Smooth muscle cell (in vitro differentiated cells): ENCODE results near the gene RALGAPA1. TPM values are rescaled to one million over a fixed set of nuclear protein-coding genes. Genes with fewer than 3 reads are reported as not detected.
A peak's percentile ranks its signal among the peaks of the same experiment; 100 is the strongest.

Experiments
- DNase-seq: peaks from one replicate; lab custom pipeline; 2025; ENCODE audit not compliant: unreplicated experiment; lab: John Stamatoyannopoulos, UW
- H2AFZ ChIP-seq: fragments of 200-600 bp; sonication (generic); 2 replicates; pipeline ENCODE4 v1.6.0; 2016; ENCODE audit warnings: antibody characterized with exemption, low read depth, mild to moderate bottlenecking
- H3F3A ChIP-seq: fragments of 200-600 bp; sonication (generic); 2 replicates; pipeline ENCODE4 v1.6.0; 2017; ENCODE audit warnings: antibody characterized with exemption, low read depth
- H3K27ac ChIP-seq: fragments of 200-600 bp; sonication (generic); 2 replicates; pipeline ENCODE4 v1.5.1; 2016; ENCODE audit warnings: low read depth, mild to moderate bottlenecking
- H3K27me3 ChIP-seq: fragments of 200-600 bp; sonication (generic); 2 replicates; pipeline ENCODE4 v1.6.1; 2016; ENCODE audit warnings: low read depth, mild to moderate bottlenecking
- H3K36me3 ChIP-seq: fragments of 200-600 bp; sonication (generic); 2 replicates; pipeline ENCODE4 v1.5.1; 2016; ENCODE audit warnings: low read depth
- H3K4me1 ChIP-seq: fragments of 200-600 bp; sonication (generic); 2 replicates; pipeline ENCODE4 v1.5.1; 2016; ENCODE audit warnings: low read depth
- H3K4me2 ChIP-seq: fragments of 200-600 bp; sonication (generic); 2 replicates; pipeline ENCODE4 v1.6.0; 2016; ENCODE audit warnings: mild to moderate bottlenecking
- H3K4me3 ChIP-seq: fragments of 200-600 bp; sonication (generic); 2 replicates; pipeline ENCODE4 v1.5.1; 2016; ENCODE audit warnings: mild to moderate bottlenecking
- H3K79me2 ChIP-seq: fragments of 200-600 bp; sonication (generic); 2 replicates; pipeline ENCODE4 v1.6.0; 2016; ENCODE audit warnings: low read depth, mild to moderate bottlenecking
- H3K9ac ChIP-seq: fragments of 200-600 bp; sonication (generic); 2 replicates; pipeline ENCODE4 v1.6.0; 2016; ENCODE audit warnings: low read depth
- H3K9me3 ChIP-seq: fragments of 200-600 bp; sonication (generic); replicated peaks from 2 replicates; pipeline ENCODE4 v1.5.1; 2016; ENCODE audit warnings: low read depth
- H4K20me1 ChIP-seq: fragments of 200-600 bp; sonication (generic); 2 replicates; pipeline ENCODE4 v1.6.0; 2016; ENCODE audit warnings: low read depth
- WGBS: methylation state at CpG from one replicate; pipeline ENCODE4 v1.1.7; 2016; ENCODE audit warnings: low lambda C conversion rate; 5-methylcytosine and 5-hydroxymethylcytosine counted together
- polyA plus RNA-seq: library from polyadenylated mRNA; unstranded; fragments of >200 nt; fragmentation: Nextera tagmentation; extraction: Ambion mirVana; gene quantifications from 2 replicates; pipeline ENCODE4 v1.2.1, GENCODE V29; 2016
- total RNA-seq: library from RNA; depleted of rRNA; stranded (reverse); fragments of >200 nt; gene quantifications from 2 replicates; pipeline ENCODE4 v1.2.3, GENCODE V29; 2014
- TF ChIP-seq, protein P1 (sequence below): fragments of 200-600 bp; sonication (generic); IDR thresholded peaks from 2 replicates; pipeline ENCODE4 v1.5.1; 2017; ENCODE audit warnings: borderline replicate concordance, mild to moderate bottlenecking, antibody characterized with exemption; ENCODE audit not compliant: insufficient read depth, poor library complexity, severe bottlenecking

The RALGAPA1 gene
- total and polyA plus RNA-seq, 2 experiments from 2014 or later, result 5.4 to 25.4 TPM

DNA sequence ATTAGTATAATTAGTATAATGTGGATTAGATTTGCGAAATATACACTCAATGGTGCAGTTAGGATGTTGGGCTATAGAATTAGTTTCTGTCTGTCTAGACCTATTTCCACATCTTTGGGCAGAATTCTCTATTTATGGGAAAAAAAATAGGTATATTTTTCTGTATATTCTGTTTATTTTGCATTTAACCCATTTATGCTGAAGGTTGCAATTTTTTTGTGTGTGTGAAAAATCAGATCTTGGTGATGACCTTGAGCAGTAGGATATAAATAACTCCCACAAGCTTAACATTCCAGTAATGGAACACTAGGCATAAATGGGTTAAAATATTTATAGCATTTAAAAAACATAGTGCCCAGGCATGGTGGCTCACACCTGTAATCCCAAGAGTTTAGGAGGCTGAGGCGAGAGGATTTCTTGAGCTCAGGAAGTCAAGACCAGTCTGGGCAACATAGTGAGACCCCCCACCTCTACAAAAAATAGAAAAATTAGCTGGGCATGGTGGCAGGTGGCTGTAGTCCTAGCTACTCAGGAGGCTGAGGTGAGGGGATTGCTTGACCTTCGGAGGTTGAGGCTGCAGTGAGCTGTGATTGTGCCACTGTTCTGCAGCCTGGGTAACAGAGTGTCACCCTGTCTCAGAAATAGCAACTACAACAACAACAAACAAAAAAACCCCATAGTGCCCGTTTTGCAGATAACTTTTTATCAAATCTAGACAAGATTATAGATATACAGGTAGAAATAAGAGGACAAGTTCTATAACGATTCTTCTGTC is 26.3 kb upstream of the RALGAPA1 start:
- Histone ChIP-seq H3K4me1 (no peaks in the 10 kb centered on the region), H3K9me3 (no peaks in the 10 kb centered on the region)
- WGBS, result 96% methylated on average over 5 of the region's 5 CpGs

GRCh38 chr14:35829449-35829848 is 20.4 kb upstream of the RALGAPA1 start:
- Histone ChIP-seq H3K4me2 (no peak overlapping the region), H3K79me2 (peaks cover 35% of the 10 kb centered on the region), H4K20me1 (no peaks in the 10 kb centered on the region), H3K4me3 (no peak overlapping the region), H3K9me3 (no peaks in the 10 kb centered on the region), H3K9ac (no peak overlapping the region), H2AFZ (no peak overlapping the region), H3K27ac (no peak overlapping the region), H3K36me3 (peaks cover 4% of the 10 kb centered on the region), H3K27me3 (no peaks in the 10 kb centered on the region), H3K4me1 (peaks cover 4% of the 10 kb centered on the region), H3F3A (no peaks in the 10 kb centered on the region)
- WGBS, result 68% methylated on average over 1 of the region's 1 CpG
- TF ChIP-seq, protein P1, sequence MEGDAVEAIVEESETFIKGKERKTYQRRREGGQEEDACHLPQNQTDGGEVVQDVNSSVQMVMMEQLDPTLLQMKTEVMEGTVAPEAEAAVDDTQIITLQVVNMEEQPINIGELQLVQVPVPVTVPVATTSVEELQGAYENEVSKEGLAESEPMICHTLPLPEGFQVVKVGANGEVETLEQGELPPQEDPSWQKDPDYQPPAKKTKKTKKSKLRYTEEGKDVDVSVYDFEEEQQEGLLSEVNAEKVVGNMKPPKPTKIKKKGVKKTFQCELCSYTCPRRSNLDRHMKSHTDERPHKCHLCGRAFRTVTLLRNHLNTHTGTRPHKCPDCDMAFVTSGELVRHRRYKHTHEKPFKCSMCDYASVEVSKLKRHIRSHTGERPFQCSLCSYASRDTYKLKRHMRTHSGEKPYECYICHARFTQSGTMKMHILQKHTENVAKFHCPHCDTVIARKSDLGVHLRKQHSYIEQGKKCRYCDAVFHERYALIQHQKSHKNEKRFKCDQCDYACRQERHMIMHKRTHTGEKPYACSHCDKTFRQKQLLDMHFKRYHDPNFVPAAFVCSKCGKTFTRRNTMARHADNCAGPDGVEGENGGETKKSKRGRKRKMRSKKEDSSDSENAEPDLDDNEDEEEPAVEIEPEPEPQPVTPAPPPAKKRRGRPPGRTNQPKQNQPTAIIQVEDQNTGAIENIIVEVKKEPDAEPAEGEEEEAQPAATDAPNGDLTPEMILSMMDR, result no peak
- DNase-seq, result no peak

More for the DNA sequence above, 26.3 kb upstream of the RALGAPA1 start:
- Histone ChIP-seq H2AFZ (no peak overlapping the region), H3F3A (no peaks in the 10 kb centered on the region), H3K27ac (no peak overlapping the region), H3K27me3 (no peaks in the 10 kb centered on the region), H3K9ac (no peak overlapping the region), H4K20me1 (no peaks in the 10 kb centered on the region), H3K36me3 (peaks cover 22% of the 10 kb centered on the region), H3K4me2 (no peak overlapping the region), H3K4me3 (no peak overlapping the region), H3K79me2 (peaks cover 3% of the 10 kb centered on the region)
- TF ChIP-seq, protein P1, result no peak
- DNase-seq, result no peak

GRCh38 chr14:35827678-35828472 is 18.8 kb upstream of the RALGAPA1 start:
- Histone ChIP-seq H3K36me3 (peaks cover 1% of the 10 kb centered on the region), H3K27ac (no peak overlapping the region), H3F3A (no peaks in the 10 kb centered on the region), H3K4me1 (peaks cover 4% of the 10 kb centered on the region), H2AFZ (no peak overlapping the region), H3K79me2 (peaks cover 35% of the 10 kb centered on the region), H3K4me3 (peak overlapping the region; percentile 89), H3K9ac (no peak overlapping the region), H4K20me1 (no peaks in the 10 kb centered on the region), H3K4me2 (peak overlapping the region; percentile 97), H3K9me3 (no peaks in the 10 kb centered on the region), H3K27me3 (no peaks in the 10 kb centered on the region)
- no peak for DNase-seq
- TF ChIP-seq, protein P1, result no peak
- WGBS, result 87% methylated on average over 11 of the region's 11 CpGs
